GM12864 (cell line): ENCODE measurements around the gene ZNF641.

Experiments used
- DNase-seq: peaks from one replicate; pipeline ENCODE4 v3.0.0-alpha.2; 2011; ENCODE audit warnings: low read depth
- H3K4me3 ChIP-seq: 2 replicates; pipeline ENCODE4 v1.5.1; 2011; ENCODE audit warnings: mild to moderate bottlenecking, low read depth, low read length, control low read depth
- TF ChIP-seq, protein P1 (sequence below): IDR thresholded peaks from 2 replicates; pipeline ENCODE4 v1.5.1; 2011; ENCODE audit warnings: low read depth, mild to moderate bottlenecking, moderate library complexity, low read length, control low read depth, inconsistent platforms; ENCODE audit errors: missing control alignments

The ZNF641 gene

GRCh38 chr12:48292040-48292439 lies 58.7 kb downstream of the ZNF641 start:
- DNase-seq, result no peak
- no peak overlapping the region for H3K4me3 ChIP-seq
- TF ChIP-seq, protein P1, sequence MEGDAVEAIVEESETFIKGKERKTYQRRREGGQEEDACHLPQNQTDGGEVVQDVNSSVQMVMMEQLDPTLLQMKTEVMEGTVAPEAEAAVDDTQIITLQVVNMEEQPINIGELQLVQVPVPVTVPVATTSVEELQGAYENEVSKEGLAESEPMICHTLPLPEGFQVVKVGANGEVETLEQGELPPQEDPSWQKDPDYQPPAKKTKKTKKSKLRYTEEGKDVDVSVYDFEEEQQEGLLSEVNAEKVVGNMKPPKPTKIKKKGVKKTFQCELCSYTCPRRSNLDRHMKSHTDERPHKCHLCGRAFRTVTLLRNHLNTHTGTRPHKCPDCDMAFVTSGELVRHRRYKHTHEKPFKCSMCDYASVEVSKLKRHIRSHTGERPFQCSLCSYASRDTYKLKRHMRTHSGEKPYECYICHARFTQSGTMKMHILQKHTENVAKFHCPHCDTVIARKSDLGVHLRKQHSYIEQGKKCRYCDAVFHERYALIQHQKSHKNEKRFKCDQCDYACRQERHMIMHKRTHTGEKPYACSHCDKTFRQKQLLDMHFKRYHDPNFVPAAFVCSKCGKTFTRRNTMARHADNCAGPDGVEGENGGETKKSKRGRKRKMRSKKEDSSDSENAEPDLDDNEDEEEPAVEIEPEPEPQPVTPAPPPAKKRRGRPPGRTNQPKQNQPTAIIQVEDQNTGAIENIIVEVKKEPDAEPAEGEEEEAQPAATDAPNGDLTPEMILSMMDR, result no peak

DNA sequence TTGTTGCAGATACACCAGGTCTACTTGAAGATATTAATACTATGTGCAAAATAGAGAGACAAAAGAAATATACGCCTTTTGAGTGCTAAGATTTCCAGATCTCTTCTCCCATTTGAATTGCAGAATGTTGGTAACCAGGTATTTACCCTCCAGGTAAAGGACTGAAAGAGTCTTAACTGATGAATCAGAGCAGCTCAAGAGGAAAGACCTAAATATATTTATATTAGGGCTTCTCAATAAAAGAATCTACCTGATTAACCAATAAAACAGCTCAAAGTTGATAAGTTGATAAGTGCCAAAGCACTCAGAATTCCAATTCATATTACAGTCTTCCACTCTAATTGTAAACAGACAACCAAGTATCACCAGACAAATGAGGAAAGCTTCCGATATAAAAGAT lies 59.2 kb downstream of the ZNF641 start:
- no peak for DNase-seq
- no peak overlapping the region for H3K4me3 ChIP-seq
- TF ChIP-seq, protein P1, result no peak

DNA sequence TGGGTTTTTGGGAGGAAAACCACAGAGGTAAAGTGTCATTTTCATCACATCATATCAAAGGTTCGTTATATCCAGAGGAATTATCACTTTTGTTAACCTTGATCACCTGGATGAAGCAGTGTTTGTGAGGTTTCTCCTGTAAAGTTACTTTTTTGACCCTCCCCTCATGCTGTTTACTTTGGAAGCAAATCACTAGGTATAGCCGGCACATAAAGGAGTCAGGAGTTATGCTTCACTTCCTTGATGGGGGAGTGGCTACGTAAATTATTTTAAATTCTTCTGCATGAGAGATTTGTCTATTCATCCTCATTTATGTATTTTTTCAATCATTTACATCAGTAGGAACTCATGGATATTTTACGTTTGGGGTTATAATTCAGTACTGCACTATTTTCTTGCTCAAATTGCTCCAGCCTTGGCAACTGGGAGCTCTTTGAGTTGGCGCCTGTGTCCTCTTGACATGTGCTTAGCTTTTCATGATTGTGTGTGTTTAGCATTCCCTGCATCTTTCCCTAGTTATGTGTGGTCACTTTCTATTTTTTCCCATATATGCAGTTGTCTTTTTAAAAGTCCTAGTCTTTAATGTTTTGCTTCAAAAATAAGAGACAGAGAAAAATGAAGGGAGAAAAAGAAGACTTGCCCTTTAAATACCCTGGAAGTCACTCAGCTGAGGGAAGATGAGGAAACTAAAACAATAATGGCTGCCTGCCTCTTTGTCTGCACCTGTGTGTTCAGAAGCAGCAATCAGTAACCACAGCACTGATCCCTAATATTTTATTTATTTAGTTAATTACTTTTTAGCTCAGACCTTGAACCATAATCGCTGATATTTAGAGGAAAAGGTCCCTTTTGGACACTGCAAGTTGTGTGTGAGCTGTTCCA lies 62.1 kb downstream of the ZNF641 start:
- no peak for DNase-seq
- TF ChIP-seq, protein P1, result no peak
- H3K4me3 ChIP-seq, result no peak overlapping the region
